ENCODE measurements around the gene LAMB3. TPM values are rescaled to one million over a fixed set of nuclear protein-coding genes. Genes with fewer than 3 reads are reported as not detected.

Gene LAMB3
- total RNA-seq, 1 experiment from 2014 or later: 90.0 TPM

DNA sequence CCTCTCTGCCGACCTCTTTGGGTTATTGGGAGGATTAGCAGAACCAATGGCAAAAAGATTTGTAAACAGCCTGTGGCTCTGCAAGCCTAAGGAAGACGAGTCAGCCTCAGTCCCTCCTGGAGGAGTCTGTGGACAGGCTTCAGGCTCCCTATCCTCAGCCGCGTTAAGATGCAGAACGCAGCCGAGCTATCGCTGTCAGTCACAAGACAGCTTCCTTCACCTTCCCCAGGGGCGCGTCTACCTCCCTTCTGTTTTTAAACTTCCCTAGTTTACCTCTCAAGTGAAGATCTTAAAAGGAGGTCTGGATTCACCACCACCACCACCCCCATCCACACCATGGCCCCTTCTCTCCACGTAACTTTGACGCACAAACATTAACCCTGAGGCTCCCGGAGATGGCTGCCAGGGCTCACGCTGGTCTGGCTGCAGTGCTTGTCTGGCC is 68.0 kb downstream of the LAMB3 start:
- no peaks in the 10 kb centered on the region for H3K36me3 ChIP-seq (ENCODE audit: low read depth)
- no peak overlapping the region for H3K27ac ChIP-seq
- no peak for DNase-seq
- no peak overlapping the region for H2AFZ ChIP-seq
- H3K4me3 ChIP-seq: no peak overlapping the region
- H3F3A ChIP-seq (ENCODE audit: insufficient read depth, low read depth): peaks cover 11% of the 10 kb centered on the region; the same call in 1 of the 2 replicates
- TF ChIP-seq EZH2 (IDR thresholded peaks at IDR 0.05; ENCODE audit: low read depth) (no peak), CTCF (conservative IDR thresholded peaks at IDR 0.05) (no peak)
- no TSS peak for BruUV-seq (replicated peaks)
- H3K4me1 ChIP-seq (replicated peaks; ENCODE audit: insufficient read depth): peaks cover 14% of the 10 kb centered on the region
- no peaks in the 10 kb centered on the region; the same call in 1 of the 2 replicates for H3K27me3 ChIP-seq (ENCODE audit: insufficient read depth, low read depth)
- no peaks in the 10 kb centered on the region for H3K9me3 ChIP-seq (ENCODE audit: insufficient read depth, low read depth)
- CTCF ChIA-PET: no interaction called here
- no peaks in the 10 kb centered on the region for H3K9me2 ChIP-seq (ENCODE audit: insufficient read depth)
- intact Hi-C loops (cut with micrococcal nuclease; ENCODE audit: unreplicated experiment): no loop called here
- H3K4me2 ChIP-seq: no peak overlapping the region
- no peaks in the 10 kb centered on the region for H4K20me1 ChIP-seq (ENCODE audit: insufficient read depth)
- no peaks in the 10 kb centered on the region for H3K79me2 ChIP-seq (ENCODE audit: low read depth)
- POLR2A ChIA-PET (ENCODE audit: unreplicated experiment): no interaction called here

DNA sequence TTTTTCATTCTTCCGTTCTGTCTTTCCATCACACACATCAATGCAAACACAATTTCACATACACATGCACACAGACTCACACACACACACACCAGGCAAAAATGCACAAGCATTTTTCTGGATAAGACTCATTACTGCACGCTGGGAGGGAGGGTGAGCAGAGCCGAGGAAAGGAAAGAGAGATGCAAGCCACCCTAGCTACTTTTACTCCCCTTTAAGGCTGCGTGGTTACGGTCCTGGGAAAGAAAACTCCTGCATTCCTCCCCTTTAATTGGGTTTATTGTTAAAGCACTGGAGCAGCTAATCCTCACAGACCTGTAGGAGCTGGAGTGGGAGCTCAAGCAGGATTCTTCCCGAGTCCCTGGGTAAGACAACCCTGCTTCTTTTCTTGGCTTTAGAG is 68.8 kb downstream of the LAMB3 start, which contains the start of gene CAMK1G:
Gene CAMK1G (plus strand): TSS at position 307 of the 400 bp plus-strand sequence. CDS start 11,270 bp downstream, outside the sequence.
- POLR2A ChIA-PET (ENCODE audit: unreplicated experiment): no interaction called here
- BruUV-seq (replicated peaks): no TSS peak
- H3K79me2 ChIP-seq (ENCODE audit: low read depth): no peaks in the 10 kb centered on the region

DNA sequence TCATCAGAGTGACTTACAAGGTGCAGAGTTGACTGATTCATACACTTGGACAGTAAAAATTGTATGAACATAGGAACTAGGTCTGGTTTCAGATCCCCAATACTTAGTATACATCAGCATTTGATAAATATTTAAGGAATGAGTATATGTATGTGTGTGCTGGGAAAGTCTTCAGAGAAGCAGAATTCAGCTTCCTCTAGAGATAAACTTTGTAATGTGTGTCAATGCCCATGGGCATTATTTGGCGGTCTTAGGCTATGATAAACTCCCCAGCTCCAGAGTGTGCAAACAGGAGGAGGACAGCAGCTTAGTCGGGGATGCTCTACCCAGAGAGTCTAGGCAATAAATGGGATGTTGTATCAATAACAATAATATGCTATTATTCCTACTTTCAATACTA is 71.6 kb downstream of the LAMB3 start:
- ChIA-PET POLR2A (ENCODE audit: unreplicated experiment) (no interaction called here), CTCF (no interaction called here)
- DNase-seq: no peak
- TF ChIP-seq EZH2 (IDR thresholded peaks at IDR 0.05; ENCODE audit: low read depth): no peak
- no peak for TF ChIP-seq CTCF (conservative IDR thresholded peaks at IDR 0.05)
- Histone ChIP-seq H3K79me2 (ENCODE audit: low read depth) (no peaks in the 10 kb centered on the region), H3K9me2 (ENCODE audit: insufficient read depth) (no peaks in the 10 kb centered on the region), H4K20me1 (ENCODE audit: insufficient read depth) (no peaks in the 10 kb centered on the region), H3K9me3 (ENCODE audit: insufficient read depth, low read depth) (no peaks in the 10 kb centered on the region), H2AFZ (no peak overlapping the region), H3K4me1 (replicated peaks; ENCODE audit: insufficient read depth) (no peaks in the 10 kb centered on the region), H3F3A (ENCODE audit: insufficient read depth, low read depth) (no peaks in the 10 kb centered on the region), H3K27me3 (ENCODE audit: insufficient read depth, low read depth) (no peaks in the 10 kb centered on the region; the same call in 1 of the 2 replicates), H3K4me3 (no peak overlapping the region), H3K4me2 (no peak overlapping the region), H3K27ac (no peak overlapping the region), H3K36me3 (ENCODE audit: low read depth) (no peaks in the 10 kb centered on the region)
- BruUV-seq (replicated peaks): no TSS peak
- intact Hi-C loops (cut with micrococcal nuclease; ENCODE audit: unreplicated experiment): no loop called here

More for the DNA sequence above, 68.8 kb downstream of the LAMB3 start, which contains the start of gene CAMK1G:
- Histone ChIP-seq H3K36me3 (ENCODE audit: low read depth) (no peaks in the 10 kb centered on the region), H2AFZ (no peak within 1 kb of the TSS), H4K20me1 (ENCODE audit: insufficient read depth) (no peaks in the 10 kb centered on the region), H3K27ac (no peak within 1 kb of the TSS), H3K4me1 (replicated peaks; ENCODE audit: insufficient read depth) (peaks cover 13% of the 10 kb centered on the region), H3K4me2 (no peak within 1 kb of the TSS), H3K4me3 (no peak within 1 kb of the TSS), H3K9me2 (ENCODE audit: insufficient read depth) (no peaks in the 10 kb centered on the region), H3K9me3 (ENCODE audit: insufficient read depth, low read depth) (no peaks in the 10 kb centered on the region), H3F3A (ENCODE audit: insufficient read depth, low read depth) (peaks cover 11% of the 10 kb centered on the region; the same call in 1 of the 2 replicates), H3K27me3 (ENCODE audit: insufficient read depth, low read depth) (no peaks in the 10 kb centered on the region; the same call in 1 of the 2 replicates)
- CTCF ChIA-PET: no interaction called here
- DNase-seq: no peak
- intact Hi-C loops (cut with micrococcal nuclease; ENCODE audit: unreplicated experiment): no loop called here
- no peak for TF ChIP-seq EZH2 (IDR thresholded peaks at IDR 0.05; ENCODE audit: low read depth)
- no peak for TF ChIP-seq CTCF (conservative IDR thresholded peaks at IDR 0.05)

Measured in PC-9 (cell line).